PC-3 (cell line): ENCODE data around the gene RASAL2.

ENCODE experiments used
- CTCF ChIP-seq: fragments of 300-600 bp; sonication (generic); conservative IDR thresholded peaks from 2 replicates; pipeline ENCODE4 v1.5.1; 2017; ENCODE audit warnings: antibody characterized with exemption, low read depth, mild to moderate bottlenecking, low read length
- EZH2 ChIP-seq: fragments of 300-600 bp; sonication (generic); IDR thresholded peaks from one replicate; pipeline ENCODE4 v1.6.1; 2017; ENCODE audit warnings: antibody characterized with exemption, mild to moderate bottlenecking, low read length; ENCODE audit not compliant: unreplicated experiment

- TF ChIP-seq CTCF (no peak), EZH2 (no peak)
Observed at GRCh38 chr1:178495158-178495557, 401.3 kb downstream of the RASAL2 start.
